ENCODE measurements around the gene NEDD4.
"Not testable (repeated sequence)": the region's sequence is repeated elsewhere in the genome, so short reads cannot be mapped to it uniquely, and the experiment has no call there.

The NEDD4 gene

GRCh38 chr15:56014677-56015076 is 21.3 kb upstream of the NEDD4 start:
- no peak for DNase-seq

DNA sequence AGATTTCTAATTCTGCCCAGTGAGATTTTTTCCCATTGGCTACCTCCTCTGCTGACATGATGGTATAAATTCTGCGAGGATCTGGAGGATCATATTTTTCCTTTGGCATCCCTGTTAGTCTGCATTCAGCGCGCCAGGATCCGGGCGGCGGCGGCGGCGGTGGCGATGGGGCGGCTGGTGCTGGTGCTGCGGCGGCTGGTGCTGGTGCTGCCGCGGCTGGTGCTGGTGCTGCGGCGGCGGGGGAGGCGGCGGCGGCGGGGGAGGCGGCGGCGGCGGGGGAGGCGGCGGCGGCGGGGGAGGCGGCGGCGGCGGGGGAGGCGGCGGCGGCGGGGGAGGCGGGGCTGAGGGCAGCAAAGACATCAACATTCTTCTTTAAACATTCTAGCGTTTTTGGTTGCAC is 13.6 kb upstream of the NEDD4 start:
- intact Hi-C loops (cut with DNase I): not testable (repeated sequence)
- DNase-seq: peak in 33 of 42 donors; percentile 13 to 76 (median 41)

More at GRCh38 chr15:56014677-56015076, 21.3 kb upstream of the NEDD4 start:
- intact Hi-C loops (cut with DNase I): no loop called here

DNA sequence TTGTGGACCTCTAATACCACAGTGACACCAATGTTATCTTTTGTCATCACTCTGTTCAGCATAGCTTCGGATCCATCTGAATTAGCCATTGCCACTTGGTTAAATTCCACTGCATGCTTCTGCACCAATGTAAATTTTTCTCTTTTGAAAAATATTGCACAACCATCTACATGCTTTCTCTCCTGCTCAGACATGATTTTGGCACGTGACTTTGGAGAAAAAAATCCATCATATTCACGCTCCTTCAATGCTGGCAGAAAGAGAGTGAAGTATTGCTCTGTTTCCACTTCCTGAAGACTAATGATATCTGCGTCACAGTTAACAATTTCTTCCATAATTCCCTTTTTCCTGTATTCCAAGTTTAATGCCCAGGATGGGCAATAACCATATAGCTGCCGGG is 13.0 kb upstream of the NEDD4 start:
- DNase-seq: peak in 1 of 42 donors; percentile 20
- intact Hi-C loops (cut with DNase I): not testable (repeated sequence)

DNA sequence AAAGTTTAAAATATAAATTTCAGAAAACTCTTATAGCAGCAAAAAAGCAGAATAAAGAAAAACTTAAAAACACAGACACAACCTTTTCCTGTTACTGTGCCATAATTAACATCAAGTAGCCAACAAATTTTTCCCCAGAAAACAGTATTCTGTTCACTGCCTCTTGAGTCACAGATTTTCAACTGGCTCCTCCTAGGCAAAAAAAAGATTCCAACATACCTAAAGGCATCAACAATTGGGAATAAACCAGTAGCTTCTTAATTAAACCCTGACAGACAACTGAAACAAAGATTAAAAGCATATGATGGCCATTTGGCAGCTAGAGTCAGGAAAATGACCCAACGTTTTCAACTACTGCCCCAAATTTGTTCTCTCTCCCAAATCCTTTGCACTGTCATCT is 10.9 kb upstream of the NEDD4 start:
- intact Hi-C loops (cut with DNase I); DNase-seq: not testable (repeated sequence)

DNA sequence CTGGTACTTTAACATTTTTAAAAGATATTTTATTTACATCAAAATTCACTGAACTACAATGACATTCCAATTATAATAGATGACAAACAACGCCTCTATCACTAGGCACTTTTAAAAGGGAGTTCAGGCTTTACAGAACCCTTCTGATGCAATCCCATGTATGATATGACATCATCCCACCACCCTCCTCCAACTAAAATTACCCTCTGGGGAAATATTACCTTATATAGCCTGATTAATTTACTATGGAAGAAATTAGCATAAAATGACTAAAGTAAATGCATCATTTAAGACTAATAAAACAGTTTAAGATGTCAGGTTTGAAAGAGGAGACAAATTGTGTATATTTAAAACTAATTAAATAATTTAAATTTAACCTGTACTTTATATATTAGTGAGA is 10.4 kb upstream of the NEDD4 start:
- DNase-seq; intact Hi-C loops (cut with DNase I): not testable (repeated sequence)

- DNase-seq; intact Hi-C loops (cut with DNase I): not testable (repeated sequence)
These were observed 9.9 kb upstream of the NEDD4 start for GRCh38 chr15:56003277-56003676.

GRCh38 chr15:56001471-56002078 is 8.2 kb upstream of the NEDD4 start:
- intact Hi-C loops (cut with DNase I): no loop called here
- DNase-seq: no peak

DNA sequence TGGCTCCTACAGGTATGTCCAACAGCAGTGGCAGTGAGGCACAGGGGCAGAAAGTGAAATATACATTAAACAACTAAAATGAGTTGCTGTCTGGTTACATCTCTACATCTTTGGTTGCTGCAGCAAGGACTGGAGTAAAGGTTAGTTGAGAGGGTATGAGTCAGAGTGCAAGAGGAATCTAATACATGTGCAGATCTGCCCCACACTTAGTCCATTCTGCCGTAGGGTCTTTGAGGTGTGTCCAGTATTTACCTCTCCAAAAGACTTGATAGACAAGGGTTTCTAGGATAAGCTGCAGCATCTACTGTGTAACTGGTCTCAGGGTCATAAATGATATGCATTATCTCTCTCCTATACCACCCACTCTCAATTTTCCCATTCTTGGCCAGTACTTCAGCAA is 6.2 kb upstream of the NEDD4 start:
- no peak for DNase-seq
- intact Hi-C loops (cut with DNase I): loop anchor here (10.0 kb wide), 1 partner anchor 245 kb away; the partner anchor contains the start of gene RFX7

DNA sequence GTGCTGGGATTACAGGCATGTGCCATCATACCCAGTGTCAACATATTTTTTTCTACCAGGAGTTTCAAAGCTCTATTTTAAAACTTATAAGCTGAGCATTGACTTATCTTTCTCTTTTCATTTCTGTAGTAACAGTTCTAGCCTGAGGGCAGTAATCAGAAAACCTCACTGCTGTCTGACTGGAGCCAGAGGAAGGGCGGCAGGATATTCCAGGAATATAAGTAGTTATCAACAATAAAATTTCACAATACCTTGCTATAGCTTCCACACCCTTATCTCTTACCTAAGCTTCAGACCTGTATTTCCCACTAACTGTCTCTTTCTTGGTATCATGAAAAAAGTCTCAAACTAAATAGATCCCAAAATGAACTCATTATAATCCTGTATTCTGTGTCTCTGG is 5.1 kb upstream of the NEDD4 start:
- no peak for DNase-seq
- intact Hi-C loops (cut with DNase I): loop anchor here (10.0 kb wide), 1 partner anchor 246 kb away; the partner anchor contains the start of gene RFX7

GRCh38 chr15:55993804-55994560 is 570 bp upstream of the NEDD4 start:
- intact Hi-C loops (cut with DNase I): loop anchor here (10.0 kb wide), 1 partner anchor 251 kb away; the partner anchor contains the start of gene RFX7
- DNase-seq: peak in 5 of 42 donors; percentile 4 to 88 (median 41)

- intact Hi-C loops (cut with DNase I): loop anchor here (10.0 kb wide), 1 partner anchor 252 kb away; the partner anchor contains the start of gene RFX7
- DNase-seq: no peak
These were observed 672 bp downstream of the NEDD4 start for GRCh38 chr15:55992769-55993110.

DNA sequence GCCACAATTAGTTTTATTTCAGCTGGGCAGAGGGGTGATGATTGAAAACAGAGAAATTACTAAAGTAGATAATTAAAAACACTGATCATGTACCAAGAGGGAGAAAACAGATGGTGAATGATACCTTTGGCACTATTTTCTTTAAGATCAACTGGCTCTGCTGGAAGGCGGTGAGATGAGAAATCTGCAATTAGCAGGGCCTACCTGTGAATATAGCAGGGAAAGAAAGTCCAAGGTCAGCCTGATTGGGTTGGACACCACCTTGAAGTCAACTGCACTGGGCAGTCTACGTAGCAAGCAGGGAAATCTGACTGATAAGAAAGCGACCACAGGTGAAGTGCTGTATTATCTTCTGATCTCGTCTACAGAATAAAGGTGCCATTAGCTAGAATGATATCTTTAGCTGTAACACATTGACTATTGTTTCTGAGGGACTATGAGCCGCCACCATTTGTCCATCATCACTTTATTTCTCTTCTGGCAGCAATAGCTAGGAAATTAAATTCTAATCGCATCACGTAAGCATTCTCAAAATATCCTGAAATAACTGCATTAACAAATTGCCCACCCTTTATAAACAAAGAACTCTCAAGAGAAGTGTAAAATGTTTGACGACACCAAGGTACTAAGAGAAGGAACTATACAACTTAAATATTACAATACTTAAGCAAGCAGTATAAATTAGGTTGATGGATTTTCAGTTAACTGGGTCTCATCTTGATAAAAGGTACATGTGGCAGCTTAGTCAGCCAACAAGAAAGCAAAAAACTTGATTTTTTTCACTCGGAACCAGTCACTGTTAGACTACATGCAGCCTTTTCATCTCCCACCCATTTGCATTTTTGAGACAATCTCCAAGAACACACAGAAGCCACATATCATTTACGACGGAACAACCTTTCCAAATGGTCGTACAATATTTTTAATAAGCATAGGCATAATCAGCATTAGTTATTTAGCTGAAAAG is 1.3 kb downstream of the NEDD4 start:
- no peak for DNase-seq
- intact Hi-C loops (cut with DNase I): loop anchor here (10.0 kb wide), 1 partner anchor 253 kb away; the partner anchor contains the start of gene RFX7

- intact Hi-C loops (cut with DNase I): loop anchor here (10.0 kb wide), 1 partner anchor 254 kb away; the partner anchor contains the start of gene RFX7
- no peak for DNase-seq
These were observed 2.4 kb downstream of the NEDD4 start for GRCh38 chr15:55990998-55991397.

- intact Hi-C loops (cut with DNase I): loop anchor here (10.0 kb wide), 1 partner anchor 254 kb away; the partner anchor contains the start of gene RFX7
- DNase-seq: no peak
These were observed 2.9 kb downstream of the NEDD4 start for GRCh38 chr15:55990516-55990915.

- no peak for DNase-seq
- intact Hi-C loops (cut with DNase I): no loop called here
These were observed 4.0 kb downstream of the NEDD4 start for GRCh38 chr15:55989383-55989782.

DNA sequence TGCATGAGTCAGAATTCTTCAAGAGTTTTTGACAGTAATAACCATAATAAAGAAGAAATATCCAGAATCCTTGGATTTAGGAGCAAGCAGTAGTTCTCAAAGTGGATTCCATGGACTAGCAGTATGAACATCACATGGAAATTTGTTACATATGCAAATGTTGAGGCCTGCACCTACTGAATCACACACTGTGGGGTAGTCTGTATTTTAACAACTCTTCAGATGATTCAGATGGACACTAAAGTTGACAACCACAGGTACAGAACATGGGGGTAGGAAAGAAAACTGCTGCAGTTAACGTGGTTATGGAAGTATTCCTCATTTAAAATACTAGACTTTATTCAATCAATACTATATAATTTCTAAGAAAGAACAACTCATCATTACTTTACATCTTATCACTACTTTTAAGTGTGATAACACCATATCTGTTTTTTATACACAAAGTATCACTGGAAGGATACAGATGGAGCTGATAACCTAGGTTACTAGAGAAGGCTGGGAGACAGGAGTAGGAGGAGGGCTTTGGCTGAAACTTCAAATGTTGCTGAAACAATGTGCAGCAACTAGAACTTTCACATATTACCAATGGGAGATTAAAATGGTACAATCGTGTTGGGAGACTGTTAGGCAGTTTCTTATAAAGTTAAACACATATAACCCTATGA is 11.7 kb downstream of the NEDD4 start:
- intact Hi-C loops (cut with DNase I): no loop called here
- no peak for DNase-seq

GRCh38 chr15:55980511-55980910 is 12.9 kb downstream of the NEDD4 start:
- DNase-seq: no peak
- intact Hi-C loops (cut with DNase I): no loop called here

- intact Hi-C loops (cut with DNase I): no loop called here
- no peak for DNase-seq
These were observed 16.2 kb downstream of the NEDD4 start for GRCh38 chr15:55977231-55977630.

DNA sequence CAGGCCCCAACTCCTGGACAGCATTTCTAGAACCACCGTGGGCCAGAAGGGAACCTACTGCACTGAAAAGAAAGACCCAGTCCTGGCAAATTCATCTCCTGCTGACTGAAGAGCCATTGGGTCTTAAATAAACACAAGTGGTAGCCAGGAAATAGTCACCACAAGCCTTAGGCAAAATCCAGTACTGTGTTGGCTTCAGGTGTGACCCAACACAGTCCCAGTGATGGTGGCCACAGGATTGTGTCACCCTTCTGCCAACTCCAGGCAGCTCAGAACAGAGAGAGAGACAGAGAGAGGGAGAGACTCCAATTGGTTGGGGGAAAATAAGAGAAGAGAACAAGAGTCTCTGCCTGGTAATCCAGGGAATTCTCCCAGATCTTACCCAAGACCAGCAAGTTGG is 23.1 kb downstream of the NEDD4 start:
- DNase-seq: no peak
- intact Hi-C loops (cut with DNase I): no loop called here

All from head of caudate nucleus (tissue), 42 donors.